HG02759 (cell line): ENCODE data around the gene CDC73.
A peak's percentile ranks its signal among the peaks of the same experiment; 100 is the strongest.

Source experiments
- ATAC-seq: cut with Tn5 transposase; IDR thresholded peaks from one replicate; pipeline ENCODE4 v1.9.1; 2021; ENCODE audit warnings: mild to moderate bottlenecking, moderate library complexity; ENCODE audit not compliant: unreplicated experiment

Gene CDC73

DNA sequence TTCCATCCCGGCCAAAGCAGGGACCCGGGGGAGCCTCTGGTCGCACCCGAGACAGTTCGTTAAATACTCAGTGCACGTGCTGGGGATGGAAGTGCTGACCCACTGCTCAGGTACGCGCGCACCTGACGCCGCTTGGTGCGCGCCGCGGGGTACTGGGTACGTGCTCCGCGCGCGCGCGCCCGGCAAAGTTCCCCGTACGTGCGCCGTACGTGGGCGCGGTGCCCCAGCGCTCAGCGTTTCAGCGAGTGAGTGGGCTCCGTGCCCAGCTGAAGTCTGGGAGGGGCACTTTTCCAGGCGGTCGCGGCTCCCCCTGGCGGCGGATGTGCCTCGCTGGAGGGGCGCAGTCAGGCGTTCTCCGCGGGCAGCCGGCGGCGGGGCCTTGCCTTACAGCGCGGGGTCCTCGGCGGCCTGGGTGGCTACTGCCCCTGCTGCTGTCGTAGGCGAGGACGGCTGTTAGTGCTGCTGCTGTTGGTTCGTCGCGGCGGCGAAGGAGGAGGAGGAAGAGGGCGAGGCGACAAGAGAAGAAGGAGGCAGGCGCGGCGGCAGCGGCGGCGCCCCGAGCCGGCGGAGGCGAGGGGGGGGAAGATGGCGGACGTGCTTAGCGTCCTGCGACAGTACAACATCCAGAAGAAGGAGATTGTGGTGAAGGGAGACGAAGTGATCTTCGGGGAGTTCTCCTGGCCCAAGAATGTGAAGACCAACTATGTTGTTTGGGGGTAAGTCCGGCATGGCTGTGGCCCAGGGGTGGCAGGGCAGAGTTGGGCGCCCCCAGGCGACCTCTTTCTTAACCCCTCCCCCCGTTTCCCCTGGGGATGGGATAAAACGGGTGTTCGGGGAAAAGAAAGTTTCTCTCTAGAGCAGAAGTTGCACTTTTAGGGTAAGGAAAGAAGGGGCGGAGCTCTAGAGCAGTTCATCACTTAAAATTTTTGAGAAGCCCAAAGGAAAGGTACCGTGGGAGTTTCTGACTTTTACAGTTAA lies at the start of gene CDC73:
Gene CDC73 (plus strand): TSS at position 416 of the 978 bp plus-strand sequence. CDS start 170 bp downstream, at position 586.
- ATAC-seq: peak; percentile 92

DNA sequence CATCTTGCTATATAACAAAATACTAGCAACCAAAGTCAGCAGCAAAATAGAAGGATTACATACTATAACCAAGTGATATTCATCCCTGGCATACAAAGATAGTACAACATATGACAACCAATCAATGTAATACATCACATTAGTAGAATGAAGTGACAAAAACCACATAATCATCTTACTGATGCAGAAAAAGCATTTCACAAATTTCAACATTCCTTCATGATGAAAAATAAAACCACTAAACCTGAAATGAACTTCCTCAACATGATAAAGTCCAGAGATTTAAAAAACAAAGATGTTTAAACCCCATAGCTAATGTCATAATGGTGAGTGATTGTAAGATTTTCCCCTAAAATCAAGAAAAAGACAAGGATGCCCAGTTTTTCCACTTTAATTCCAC lies 43.8 kb upstream of the CDC73 start:
- no peak for ATAC-seq

DNA sequence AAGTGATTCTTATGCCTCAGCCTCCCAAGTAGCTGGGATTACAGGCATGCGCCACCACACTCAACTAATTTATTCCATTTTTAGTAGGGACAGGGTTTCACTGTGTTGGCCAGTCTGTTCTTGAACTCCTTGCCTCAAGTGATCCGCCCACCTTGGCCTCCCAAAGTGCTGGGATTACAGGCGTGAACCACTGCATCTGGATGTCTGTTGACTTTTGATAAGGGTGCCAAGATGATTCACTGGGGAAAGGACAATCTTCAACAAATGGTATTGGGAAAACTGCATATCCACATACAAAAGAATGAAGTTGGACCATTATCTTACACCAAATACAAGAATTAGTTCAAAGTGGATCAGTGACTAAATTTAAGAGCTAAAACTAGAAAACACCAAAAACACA lies 42.6 kb upstream of the CDC73 start:
- ATAC-seq: no peak

DNA sequence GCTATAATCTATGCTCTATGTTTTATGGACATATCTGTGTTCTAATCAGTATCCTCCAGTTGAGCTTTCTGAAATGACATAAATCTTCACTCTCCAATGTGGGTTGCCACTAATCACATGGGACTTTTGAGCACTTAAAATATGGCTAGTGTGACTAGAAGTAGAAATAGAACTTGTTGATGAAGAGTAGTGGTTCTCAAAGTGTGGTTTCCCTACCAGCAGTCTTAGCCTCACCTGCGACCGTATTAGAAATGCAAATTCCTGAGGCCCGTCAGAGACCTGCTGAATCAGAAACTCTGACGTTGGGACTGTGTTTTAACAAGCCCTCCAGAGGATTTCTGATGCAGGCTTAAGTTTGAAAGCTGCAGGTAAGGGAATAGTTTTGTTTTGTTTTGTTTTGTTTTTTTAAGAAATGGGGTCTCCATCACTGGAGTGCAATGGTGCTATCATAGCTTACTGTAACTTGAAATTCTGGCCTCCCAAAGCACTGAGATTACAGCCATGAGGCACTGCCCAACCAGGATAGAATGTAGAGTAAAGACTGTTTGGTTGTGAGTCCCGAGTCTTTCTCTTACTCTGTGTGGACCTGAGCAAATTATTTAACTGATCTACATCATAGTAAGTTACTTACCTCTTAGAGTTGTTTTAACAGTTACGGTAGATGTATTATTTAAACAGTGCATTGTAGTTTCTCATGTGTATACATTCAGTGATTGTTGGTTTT lies 38.3 kb upstream of the CDC73 start:
- ATAC-seq: peak; percentile 97

DNA sequence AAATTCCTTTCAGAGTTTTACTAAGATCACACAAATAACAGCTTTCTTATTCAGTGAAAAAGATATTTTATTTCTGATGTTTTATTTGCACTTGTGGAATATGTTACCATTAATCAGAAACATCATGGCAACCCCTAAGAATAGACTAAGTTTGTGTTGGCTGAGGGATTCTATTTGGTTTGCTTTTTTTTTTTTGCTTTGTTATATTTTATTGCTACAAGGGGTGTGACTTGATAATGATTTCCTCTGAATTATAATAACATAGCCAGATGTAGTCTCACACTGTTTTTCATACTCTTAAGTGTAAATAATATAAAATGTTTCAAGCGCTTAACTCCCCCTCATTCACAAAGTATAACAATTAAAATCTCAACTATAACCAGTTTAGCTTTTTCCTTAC lies 36.6 kb upstream of the CDC73 start:
- no peak for ATAC-seq

DNA sequence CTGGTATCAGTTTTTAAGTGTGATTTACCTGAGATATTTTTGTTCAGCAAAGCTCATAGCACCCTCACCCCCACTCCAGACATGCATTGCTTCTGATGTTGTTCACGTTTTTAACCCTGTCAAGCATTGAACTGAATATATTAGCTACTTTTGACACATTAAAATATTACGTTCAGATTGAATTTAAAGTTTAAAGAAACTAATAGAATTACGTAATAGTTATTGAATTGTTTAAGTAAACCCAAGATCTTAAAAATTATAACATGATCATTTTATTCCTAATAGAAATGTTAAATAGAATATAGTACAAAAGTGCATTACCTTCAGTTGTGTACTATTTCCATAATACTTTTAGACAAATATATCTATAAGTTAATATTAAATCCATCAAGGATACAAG lies 35.5 kb upstream of the CDC73 start:
- ATAC-seq: no peak

DNA sequence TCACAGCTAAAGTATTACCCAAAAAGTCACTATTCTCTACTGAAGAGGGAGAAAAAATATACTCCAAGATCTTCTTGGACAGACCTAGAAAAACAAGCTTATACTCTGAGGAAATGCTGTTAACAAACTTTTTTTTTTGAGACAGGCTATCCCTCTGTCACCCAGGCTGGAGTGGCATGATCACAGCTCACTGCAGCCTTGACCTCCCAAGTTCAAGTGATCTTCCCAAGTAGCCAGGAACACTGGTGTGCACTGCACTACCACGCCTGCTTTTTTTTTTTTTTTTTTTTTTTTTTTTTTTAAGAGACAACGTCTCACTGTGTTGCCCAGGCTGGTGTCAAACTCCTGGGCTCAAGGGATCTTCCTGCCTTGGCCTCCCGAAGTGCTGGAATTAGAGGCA lies 33.9 kb upstream of the CDC73 start:
- no peak for ATAC-seq

DNA sequence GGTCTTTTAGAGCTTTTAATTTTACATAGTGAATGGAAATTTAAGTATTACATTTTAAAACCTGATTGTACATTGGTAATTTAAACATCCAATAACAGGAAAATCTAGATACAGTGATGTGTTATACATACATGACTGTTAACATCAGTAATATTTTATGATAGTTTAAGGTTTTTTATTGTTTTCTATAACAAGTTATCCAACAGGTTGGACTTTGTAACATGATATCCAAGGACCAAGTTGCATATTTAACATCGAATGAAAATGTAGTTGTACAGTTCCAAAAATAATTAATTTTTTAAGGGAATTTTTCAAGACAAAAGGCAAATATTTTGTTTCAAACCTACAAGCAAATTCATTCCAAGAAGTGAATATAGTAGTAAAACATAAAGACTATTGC lies 31.0 kb upstream of the CDC73 start:
- ATAC-seq: no peak

DNA sequence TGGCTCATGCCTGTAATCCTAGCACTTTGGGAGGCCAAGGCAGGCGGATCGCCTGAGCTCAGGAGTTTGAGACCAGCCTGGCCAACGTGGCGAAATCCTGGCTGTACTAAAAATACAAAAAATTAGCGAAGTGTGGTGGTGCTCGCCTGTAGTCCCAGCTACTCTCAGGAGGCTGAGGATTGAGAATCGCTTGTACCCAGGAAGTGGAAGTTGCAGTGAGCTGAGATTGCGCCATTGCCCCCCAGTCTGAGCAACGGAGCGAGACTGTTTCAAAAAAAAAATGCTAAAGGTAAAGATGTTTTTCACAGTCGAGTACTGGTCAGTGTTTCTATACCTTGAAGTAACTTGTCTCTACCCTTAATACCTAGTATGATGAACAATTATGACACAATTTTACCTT lies 27.7 kb upstream of the CDC73 start:
- ATAC-seq: no peak

DNA sequence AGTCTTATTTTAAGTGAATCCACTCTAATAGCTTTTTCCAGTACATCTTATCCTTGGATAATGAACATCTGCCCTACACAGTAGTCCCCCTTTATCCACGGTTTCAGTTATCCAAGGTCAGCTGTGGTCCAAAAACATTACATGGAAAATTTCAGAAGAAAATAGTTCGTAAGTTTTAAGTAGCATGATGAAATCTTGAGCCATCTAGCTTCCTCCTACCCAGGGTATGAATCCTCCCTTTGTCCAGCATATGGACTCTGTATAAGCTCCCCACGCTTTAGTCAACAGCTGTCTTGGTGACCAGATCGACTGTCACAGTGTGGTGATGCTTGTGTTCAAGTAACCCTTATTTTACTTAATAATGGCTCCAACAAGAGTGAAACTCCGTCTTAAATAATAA lies 19.2 kb upstream of the CDC73 start:
- no peak for ATAC-seq

DNA sequence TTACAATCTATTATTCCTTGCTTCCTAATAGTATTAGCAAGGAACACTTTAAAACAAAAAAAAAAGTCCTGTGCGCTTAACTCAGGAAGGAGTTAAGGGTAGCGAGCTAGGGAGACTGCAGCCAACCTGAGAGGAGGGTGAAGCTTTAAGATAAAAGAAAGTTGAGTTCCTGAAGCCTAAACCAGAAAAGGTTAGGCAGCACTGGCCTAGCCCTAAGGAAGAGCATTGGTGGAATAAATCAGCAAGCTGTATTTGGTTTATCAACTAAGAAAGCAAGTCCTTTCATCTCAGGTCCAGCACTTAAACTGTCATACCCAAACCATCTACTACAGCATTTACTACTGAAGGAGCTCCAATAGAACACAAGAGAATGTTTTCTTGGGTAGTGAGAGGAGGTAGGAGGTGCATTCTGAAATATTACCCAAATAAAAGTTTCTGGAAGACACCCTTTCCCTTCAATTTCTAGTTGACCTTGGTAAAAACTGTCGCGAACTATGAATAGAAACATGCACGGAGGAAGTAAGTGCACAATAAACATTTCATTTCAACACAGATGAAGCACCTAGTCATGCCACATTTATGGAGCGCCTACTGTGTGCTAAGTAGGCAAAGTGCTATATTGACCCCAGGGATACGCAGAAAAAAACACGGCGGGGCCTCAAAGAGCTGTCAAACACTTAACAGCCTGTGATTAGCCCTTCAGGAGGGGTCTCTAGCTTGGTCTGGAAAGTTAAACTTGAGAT lies 17.9 kb upstream of the CDC73 start:
- ATAC-seq: no peak

DNA sequence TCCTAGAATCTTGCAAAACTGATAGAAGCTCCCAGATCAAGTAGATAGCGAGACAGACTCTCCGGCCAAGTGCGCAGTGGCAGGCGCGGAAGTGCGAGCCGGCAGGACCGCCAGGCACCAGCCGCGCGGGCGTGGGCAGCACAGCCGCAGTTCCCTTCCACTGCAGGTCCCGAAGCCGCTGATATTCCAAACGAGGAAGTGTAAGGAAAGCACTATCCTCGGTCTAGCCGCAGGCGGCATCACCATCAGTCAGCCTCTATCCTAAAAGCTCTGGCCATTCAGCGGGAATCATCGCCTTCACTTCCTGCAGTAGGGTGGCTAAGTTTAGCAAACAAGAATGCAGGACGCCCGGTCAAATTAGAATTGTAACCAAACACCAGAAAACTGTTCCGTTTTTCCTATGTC lies 17.3 kb upstream of the CDC73 start:
- peak; percentile 36 for ATAC-seq

DNA sequence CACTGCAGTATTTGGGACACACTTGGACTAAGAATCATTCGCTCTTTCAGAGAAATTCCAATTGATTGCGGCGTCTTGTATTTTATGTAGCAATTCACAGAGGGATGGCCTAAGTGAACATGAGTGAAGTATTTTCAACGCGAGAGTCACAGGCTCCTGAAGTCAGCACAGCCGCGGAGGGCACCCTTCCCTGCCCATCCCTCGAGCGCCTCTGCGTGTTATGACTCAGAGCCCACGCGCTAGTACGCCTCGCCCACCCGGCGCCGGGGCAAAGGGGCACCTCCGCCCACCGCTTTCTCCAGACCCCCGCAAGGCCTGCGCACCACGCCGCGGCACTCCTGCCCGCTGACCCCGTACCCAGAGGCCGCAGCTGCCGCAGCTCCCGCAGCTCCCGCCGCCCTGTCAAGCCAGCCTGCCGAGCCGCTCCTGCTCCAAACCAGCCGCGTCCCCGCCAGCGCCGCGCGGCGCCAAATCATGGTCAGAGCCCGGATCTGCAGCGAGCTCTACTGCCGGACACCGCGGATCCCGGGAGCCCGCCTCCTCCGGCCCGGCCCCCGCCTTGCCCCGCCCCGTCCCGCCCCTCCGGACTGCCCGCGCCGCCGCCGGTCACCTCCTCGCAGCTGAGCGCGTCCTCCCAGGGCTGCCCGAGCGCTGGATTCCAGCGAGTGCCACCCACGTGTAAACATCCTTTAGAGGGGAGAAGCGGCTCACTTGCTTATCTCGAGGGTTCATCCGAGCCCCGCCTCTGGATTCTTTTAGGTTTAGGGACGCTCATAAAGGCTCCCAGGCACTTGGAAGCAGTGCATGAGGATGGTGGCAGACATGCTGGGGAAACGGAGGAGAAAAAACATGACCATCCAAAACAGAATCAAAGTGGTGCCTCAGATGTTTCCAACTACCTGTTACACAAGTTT lies 16.7 kb upstream of the CDC73 start, which contains the start of gene GLRX2:
Gene GLRX2 (minus strand): TSS at position 508 of the 914 bp plus-strand sequence. CDS start 32 bp downstream, at position 476.
- peak; percentile 93 for ATAC-seq

DNA sequence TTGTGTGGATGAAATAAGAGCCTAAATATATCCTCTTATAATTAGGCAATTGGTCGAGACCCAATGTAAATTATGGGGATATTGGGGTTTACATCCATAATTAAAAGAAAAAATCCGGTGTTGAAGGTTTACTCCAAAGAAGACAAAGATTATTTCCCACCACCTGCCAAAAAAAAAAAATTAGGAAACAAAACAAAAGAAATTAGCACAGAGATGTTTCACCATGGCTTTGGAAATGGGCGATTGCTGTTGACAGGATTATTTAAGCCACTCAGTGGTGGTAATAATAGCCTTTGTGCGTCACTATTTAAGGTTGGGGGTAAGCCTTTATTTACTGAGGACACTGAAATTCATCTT lies 16.0 kb upstream of the CDC73 start:
- no peak for ATAC-seq

DNA sequence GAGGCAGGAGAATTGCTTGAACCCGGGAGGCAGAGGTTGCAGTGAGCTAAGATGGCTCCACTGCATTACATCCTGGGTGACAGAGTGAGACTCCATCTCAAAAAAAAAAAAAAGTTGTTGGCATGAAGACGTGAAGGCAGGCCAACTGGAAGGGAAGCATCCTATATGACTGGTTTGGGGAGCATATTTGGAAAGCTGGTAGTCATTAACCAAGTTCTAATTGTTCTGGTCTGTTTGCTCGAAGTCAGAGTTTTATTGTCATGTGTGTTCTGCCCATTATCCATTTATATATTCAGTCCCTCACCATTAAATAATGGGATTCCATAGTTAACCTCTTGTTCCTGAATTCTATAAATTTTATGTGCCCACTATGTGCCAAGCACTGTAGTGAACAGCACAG lies 13.4 kb upstream of the CDC73 start:
- ATAC-seq: no peak

DNA sequence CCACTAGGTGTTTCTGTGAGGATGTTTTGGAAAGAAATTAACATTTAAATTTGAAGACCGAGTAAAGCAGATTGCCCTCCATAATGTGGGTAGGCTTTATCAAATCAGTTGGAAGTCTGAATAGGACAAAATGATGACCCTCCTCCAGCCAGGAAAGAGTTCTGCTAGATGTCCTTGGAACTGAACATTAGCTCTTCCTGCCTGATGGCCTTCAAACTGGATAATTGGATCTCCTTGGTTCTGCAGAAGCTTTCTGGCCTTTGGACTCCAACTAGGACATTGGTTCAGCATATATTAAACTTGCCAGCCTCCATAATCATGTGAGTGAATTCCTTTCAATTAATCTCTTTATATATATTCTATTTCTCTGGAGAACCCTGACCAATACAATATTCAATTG lies 12.2 kb upstream of the CDC73 start:
- ATAC-seq: no peak

DNA sequence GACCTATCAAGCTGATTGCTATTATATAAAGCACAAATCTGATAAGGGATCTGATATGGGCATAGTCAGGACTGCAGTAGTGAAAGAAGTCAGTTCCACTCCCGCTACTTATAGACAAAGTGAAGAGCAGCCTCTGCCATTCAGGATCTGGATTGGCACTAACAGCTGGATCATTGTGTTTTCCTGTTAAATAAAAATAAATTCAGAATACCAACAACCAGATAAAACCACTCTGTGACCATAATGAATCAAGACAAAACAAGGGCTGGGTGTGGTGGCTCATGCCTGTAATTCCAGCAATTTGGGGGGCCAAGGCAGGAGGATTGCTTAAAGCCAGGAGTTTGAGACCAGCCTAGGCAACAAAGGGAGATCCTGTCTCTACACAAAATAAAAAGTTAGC lies 11.6 kb upstream of the CDC73 start:
- ATAC-seq: no peak

DNA sequence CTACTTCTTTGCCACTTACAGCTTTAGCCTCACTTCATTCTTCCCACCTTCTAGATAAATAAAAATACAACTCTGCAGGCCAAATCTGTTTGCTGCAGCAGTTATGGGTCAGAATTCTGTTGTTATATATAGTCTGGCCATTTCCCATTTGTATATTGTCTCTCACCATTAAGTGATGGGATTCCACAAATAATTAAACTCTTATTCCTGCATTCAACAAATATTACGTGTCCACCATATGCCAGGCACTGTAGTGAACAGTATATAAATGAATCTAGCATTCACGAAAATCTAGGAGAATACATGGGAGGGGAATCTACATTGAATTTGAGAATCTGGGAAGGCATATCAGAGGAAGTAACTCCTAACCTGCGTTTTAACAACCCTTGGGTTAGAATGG lies 11.0 kb upstream of the CDC73 start:
- ATAC-seq: no peak

DNA sequence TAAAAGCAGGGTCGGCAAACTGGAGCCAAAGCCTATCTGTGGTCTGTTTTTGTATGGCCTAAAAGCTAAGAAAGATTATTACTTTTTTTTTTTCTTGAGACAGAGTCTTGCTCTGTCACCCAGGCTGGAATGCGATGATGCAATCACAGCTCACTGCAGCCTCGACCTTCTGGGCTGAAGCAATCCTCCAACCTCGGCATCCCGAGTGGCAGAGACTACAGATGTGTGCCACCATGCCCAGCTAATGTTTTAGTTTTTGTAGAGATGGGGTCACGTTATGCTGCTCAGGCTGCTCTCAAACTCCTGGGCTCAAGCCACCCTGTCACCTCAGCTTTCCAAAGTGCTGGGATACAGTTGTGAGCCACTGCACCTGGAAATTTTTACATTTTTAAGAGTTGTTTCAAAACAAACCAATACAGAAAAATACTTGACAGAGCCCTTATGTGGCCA lies 10.2 kb upstream of the CDC73 start:
- ATAC-seq: peak; percentile 3
